NCI-H2029 treated with DMSO at 0.1 percent for 48 hours (cell line): Measurements from ENCODE around the gene MAST4.

ENCODE experiments used
- DNase-seq: peaks from one replicate; lab custom pipeline; 2025; lab: John Stamatoyannopoulos, UW

The MAST4 gene

GRCh38 chr5:66697796-66698564 lies 101.8 kb downstream of the MAST4 start:
- no peak for DNase-seq

GRCh38 chr5:66701244-66701643 lies 105.1 kb downstream of the MAST4 start:
- DNase-seq: no peak

- no peak for DNase-seq
Observed at GRCh38 chr5:66702426-66702825, 106.2 kb downstream of the MAST4 start.

GRCh38 chr5:66704790-66705425 lies 108.7 kb downstream of the MAST4 start:
- DNase-seq: no peak

- no peak for DNase-seq
Observed at GRCh38 chr5:66708368-66708767, 112.2 kb downstream of the MAST4 start.

- DNase-seq: no peak
Observed at GRCh38 chr5:66710557-66711088, 114.4 kb downstream of the MAST4 start.

- no peak for DNase-seq
Observed at GRCh38 chr5:66713998-66714397, 117.8 kb downstream of the MAST4 start.

- DNase-seq: no peak
Observed at GRCh38 chr5:66717455-66718373, 121.5 kb downstream of the MAST4 start.

- DNase-seq: no peak
Observed at GRCh38 chr5:66718374-66719002, 122.3 kb downstream of the MAST4 start.

GRCh38 chr5:66720780-66721179 lies 124.6 kb downstream of the MAST4 start:
- DNase-seq: peak; percentile 27

GRCh38 chr5:66722686-66723085 lies 126.5 kb downstream of the MAST4 start:
- DNase-seq: no peak

- DNase-seq: no peak
Observed at GRCh38 chr5:66724349-66725139, 128.4 kb downstream of the MAST4 start.

- no peak for DNase-seq
Observed at GRCh38 chr5:66727630-66728029, 131.4 kb downstream of the MAST4 start.

GRCh38 chr5:66728049-66728448 lies 131.9 kb downstream of the MAST4 start:
- DNase-seq: no peak

- DNase-seq: no peak
Observed at GRCh38 chr5:66737096-66737495, 140.9 kb downstream of the MAST4 start.

- DNase-seq: no peak
Observed at GRCh38 chr5:66738136-66738535, 141.9 kb downstream of the MAST4 start.

- no peak for DNase-seq
Observed at GRCh38 chr5:66739021-66739420, 142.8 kb downstream of the MAST4 start.

- DNase-seq: no peak
Observed at GRCh38 chr5:66739951-66740350, 143.8 kb downstream of the MAST4 start.

- DNase-seq: peak; percentile 76
Observed at GRCh38 chr5:66741394-66741793, 145.2 kb downstream of the MAST4 start.

- no peak for DNase-seq
Observed at GRCh38 chr5:66742083-66742895, 146.1 kb downstream of the MAST4 start.
